Fibroblast of pulmonary artery (primary cell): ENCODE measurements around the gene ELMO1.

Experiments used
- DNase-seq: peaks from one replicate; pipeline ENCODE4 v3.0.0-alpha.2; 2010; ENCODE audit warnings: low read depth
- H3K4me3 ChIP-seq: replicated peaks from 2 replicates; pipeline ENCODE4 v1.5.1; 2011; ENCODE audit warnings: low read depth, mild to moderate bottlenecking, control low read depth, low read length, moderate library complexity
- TF ChIP-seq, protein P1 (sequence below): IDR thresholded peaks from 2 replicates; pipeline ENCODE4 v1.5.1; 2011; ENCODE audit warnings: mild to moderate bottlenecking, control low read depth, low read length, inconsistent platforms; ENCODE audit errors: missing control alignments

The ELMO1 gene

DNA sequence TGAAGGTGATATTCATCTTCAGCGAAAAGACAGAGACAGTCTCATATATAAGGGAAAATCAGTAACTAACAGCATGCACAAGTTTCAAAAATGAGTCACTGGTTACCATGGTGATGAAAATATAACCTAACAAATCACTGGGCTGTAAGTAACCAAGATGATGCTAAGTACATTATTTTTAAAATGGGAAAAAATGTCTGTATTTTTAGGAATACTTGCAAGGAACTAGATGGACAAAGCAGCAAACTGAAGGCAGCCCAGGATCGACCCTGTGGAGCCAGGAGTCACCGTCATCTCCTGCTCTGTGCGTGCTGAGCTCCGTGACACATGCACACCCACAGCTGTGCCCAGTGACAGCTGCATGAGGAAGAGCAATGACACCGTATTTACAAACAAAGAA lies 137.3 kb downstream of the ELMO1 start:
- peak; percentile 7 for DNase-seq
- no peak overlapping the region for H3K4me3 ChIP-seq
- TF ChIP-seq, protein P1, sequence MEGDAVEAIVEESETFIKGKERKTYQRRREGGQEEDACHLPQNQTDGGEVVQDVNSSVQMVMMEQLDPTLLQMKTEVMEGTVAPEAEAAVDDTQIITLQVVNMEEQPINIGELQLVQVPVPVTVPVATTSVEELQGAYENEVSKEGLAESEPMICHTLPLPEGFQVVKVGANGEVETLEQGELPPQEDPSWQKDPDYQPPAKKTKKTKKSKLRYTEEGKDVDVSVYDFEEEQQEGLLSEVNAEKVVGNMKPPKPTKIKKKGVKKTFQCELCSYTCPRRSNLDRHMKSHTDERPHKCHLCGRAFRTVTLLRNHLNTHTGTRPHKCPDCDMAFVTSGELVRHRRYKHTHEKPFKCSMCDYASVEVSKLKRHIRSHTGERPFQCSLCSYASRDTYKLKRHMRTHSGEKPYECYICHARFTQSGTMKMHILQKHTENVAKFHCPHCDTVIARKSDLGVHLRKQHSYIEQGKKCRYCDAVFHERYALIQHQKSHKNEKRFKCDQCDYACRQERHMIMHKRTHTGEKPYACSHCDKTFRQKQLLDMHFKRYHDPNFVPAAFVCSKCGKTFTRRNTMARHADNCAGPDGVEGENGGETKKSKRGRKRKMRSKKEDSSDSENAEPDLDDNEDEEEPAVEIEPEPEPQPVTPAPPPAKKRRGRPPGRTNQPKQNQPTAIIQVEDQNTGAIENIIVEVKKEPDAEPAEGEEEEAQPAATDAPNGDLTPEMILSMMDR, result no peak

DNA sequence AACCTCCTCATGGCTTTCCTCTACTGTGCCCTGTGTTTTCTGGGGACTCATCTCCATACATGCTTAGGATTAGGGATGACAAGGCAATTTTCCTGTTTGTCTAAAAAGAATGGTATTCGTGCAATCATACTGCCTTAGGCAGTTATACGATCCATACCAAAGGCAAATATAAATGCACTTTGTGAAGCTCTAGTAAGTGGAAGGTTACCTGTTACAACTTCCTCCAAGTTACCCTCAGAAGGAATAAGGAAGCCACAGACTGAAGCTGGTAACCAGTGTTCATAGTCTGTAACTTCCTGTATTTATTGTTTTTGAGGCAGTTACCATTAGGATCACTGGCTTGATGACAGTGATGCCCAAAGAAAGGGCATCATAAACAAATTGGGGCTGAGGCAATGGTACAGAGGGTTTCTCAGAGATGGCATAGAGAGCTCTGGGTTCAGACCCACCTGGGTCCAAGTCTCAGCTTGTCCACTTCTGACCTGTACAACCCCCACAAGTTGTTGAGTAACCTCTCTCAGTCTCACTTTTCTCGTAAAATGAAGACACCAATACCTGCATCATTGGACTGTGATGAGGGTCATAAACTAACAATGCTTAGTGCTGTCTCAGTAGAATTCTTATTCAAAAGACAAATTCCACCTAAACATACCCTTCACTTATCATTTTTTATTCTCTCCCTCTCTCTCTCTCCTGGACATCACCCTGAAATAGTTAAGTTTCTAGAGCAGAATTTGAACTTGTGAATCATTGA lies 138.2 kb downstream of the ELMO1 start:
- TF ChIP-seq, protein P1, result no peak
- H3K4me3 ChIP-seq, result no peak overlapping the region

DNA sequence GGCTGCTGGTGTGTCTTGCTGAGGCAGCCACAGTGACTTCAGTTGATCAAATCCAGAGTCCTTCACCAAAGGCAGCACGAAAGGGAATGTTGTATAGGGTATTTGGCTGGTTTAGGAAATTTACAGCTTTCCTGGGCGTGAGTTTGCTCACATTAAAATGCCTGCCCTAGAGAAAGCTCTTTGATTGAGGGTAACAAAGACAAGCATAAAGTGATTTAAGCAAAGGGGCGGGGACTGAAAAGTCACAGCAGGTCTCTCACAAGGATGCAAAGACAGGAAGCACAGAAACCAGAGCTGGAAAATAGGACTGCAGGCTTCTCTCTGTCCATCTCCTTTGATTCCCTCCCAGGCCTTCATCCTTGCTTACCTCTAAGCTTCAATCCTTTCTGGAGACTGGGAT lies 139.2 kb downstream of the ELMO1 start:
- DNase-seq, result no peak
- TF ChIP-seq, protein P1, result no peak

More for the DNA sequence above, 138.2 kb downstream of the ELMO1 start:
- DNase-seq, result no peak

DNA sequence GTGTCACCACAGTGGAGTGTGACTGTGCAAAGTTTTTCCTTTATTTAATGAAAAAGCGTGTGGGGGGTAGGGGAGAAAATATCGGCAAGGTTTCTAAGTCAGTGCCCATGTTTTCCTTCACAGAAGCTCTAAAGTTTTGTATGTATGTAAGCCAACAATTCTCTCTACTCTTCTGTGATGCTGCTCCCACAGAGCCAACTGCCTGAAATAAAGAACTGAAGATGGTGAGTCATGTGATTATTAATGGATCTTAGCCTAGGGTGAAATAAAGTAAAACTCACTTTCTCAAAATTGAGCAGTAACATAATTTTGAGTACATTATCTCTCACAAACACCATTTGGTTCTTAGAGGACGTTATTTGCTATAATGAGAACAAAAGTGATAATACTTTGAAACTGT lies 143.7 kb downstream of the ELMO1 start:
- TF ChIP-seq, protein P1, result no peak
- H3K4me3 ChIP-seq, result no peak overlapping the region
- no peak for DNase-seq

More for the DNA sequence above, 139.2 kb downstream of the ELMO1 start:
- H3K4me3 ChIP-seq, result no peak overlapping the region

DNA sequence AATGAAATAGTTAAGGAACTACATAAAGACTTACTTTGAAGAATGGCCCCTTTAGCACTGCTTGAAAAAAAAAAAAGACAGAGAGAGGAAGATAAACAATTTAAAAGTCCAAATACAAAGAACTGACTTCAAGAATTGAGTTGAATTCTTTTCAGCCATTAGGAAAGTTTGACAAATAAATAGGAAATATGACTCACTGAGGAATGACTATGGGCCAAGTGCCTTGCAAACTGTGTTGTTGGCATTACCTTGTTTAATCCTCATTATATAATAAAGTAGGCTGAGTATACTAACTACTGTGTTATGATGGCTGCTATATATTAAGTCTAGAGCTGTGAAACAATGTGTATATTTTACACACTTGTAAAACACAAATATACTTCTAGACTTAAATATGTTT lies 151.1 kb downstream of the ELMO1 start:
- TF ChIP-seq, protein P1, result no peak
- H3K4me3 ChIP-seq, result no peak overlapping the region
- peak; percentile 14 for DNase-seq

DNA sequence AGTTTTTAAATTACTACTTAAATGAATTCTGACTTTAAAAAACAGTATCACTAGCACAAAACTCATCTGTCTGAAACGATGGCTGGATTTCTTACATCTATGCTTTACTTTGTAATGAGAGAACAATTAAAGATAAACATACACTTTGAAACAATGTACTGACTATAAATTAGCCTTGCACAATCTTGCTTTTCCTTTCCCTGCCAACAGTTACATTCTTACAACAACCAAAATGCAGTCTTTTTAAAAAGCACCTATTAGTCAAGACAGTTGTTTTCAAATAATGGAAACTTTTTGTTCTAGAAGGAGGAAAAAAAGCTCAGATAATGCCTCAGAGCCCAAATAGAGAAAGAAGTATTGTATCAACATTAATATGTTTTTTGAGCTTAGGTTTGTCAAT lies 153.3 kb downstream of the ELMO1 start:
- TF ChIP-seq, protein P1, result no peak
- H3K4me3 ChIP-seq, result no peak overlapping the region
- peak; percentile 3 for DNase-seq

DNA sequence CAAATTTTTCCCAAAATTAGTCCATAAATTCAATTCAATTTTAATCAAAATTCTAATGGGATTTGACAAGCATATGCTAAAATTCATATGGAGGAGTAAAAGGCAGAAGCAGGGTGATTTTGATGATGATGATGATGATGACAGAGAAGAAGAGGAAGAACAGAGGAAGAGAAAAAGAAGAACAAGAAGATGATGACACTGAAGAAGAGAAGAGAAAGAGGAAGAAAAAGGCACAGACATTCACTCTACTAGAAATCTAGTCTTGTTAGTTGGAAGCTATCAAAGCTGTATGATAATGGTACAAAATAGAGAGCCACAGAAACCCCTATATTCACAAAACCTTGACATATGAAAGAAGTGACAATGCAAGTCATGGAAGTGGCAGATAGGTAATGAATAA lies 157.9 kb downstream of the ELMO1 start:
- TF ChIP-seq, protein P1, result no peak
- H3K4me3 ChIP-seq, result no peak overlapping the region
- no peak for DNase-seq
